Activated CD4-positive, alpha-beta T cell treated with anti-CD3 and anti-CD28 coated beads for 36 hours (primary cell): ENCODE measurements around the gene SDK2. TPM values are rescaled to one million over a fixed set of nuclear protein-coding genes. Genes with fewer than 3 reads are reported as not detected.

Source experiments
- ATAC-seq: fragments of 200-7000 bp; cut with Tn5 transposase; one replicate; pipeline ENCODE4 v1.10.0; 2021; ENCODE audit warnings: mild to moderate bottlenecking, moderate library complexity
- CTCF ChIA-PET: fragments of 350-600 bp; sonication (Branson Sonifier 250); formaldehyde crosslinking; loops from one replicate; lab custom pipeline; 2021; ENCODE audit warnings: antibody characterized with exemption; lab: Charles Lee
- POLR2A ChIA-PET: fragments of 350-600 bp; sonication (Branson Sonifier 250); formaldehyde crosslinking; loops from one replicate; lab custom pipeline; 2021; ENCODE audit warnings: antibody characterized with exemption, inconsistent platforms; lab: Charles Lee
- DNase-seq: peaks from one replicate; pipeline ENCODE4 v3.0.0-alpha.2; 2020
- H3K27ac Mint-ChIP-seq: one replicate; pipeline ENCODE4 v1.8.0; 2021; ENCODE audit warnings: mixed read lengths
- H3K27me3 Mint-ChIP-seq: one replicate; pipeline ENCODE4 v1.8.0; 2021; ENCODE audit warnings: mixed read lengths
- H3K36me3 Mint-ChIP-seq: one replicate; pipeline ENCODE4 v1.8.0; 2021; ENCODE audit warnings: low read depth, mixed read lengths
- H3K4me1 Mint-ChIP-seq: one replicate; pipeline ENCODE4 v1.8.0; 2021; ENCODE audit warnings: mixed read lengths
- H3K4me3 Mint-ChIP-seq: one replicate; pipeline ENCODE4 v1.8.0; 2021; ENCODE audit warnings: mild to moderate bottlenecking, moderate library complexity, mixed read lengths
- H3K9me3 Mint-ChIP-seq: one replicate; pipeline ENCODE4 v1.8.0; 2021; ENCODE audit warnings: low read depth, mixed read lengths
- intact Hi-C, 2 experiments: fragments of 100-400 bp; cut with DNase I in 1 of 2; cut with micrococcal nuclease in 1 of 2; formaldehyde crosslinking; loops; one replicate each; pipeline versions ENCODE4 v1.14.2 to v1.15.1; 2022 to 2024; cut with DNase I, micrococcal nuclease
- total RNA-seq, 2 experiments: library from RNA; stranded (reverse); gene quantifications; one replicate each; pipeline ENCODE4 v1.2.3, GENCODE V29; 2021

The SDK2 gene
- total RNA-seq, 2 experiments from 2014 or later = 0.23 to 0.27 TPM

- ChIA-PET CTCF (interaction anchor here (0.6 to 1.2 kb wide), 2 partner anchors 34 to 55 kb away, joined by 3 read pairs; no protein-coding TSS in a partner anchor), POLR2A (no interaction called here)
- peaks cover 13% of the 10 kb centered on the region for H3K9me3 Mint-ChIP-seq
- no peak overlapping the region for H3K4me3 Mint-ChIP-seq
- intact Hi-C loops = no loop called here
- H3K36me3 Mint-ChIP-seq = no peaks in the 10 kb centered on the region
- peaks cover 6% of the 10 kb centered on the region for H3K27me3 Mint-ChIP-seq
- H3K27ac Mint-ChIP-seq = no peak overlapping the region
- ATAC-seq = no peak
- H3K4me1 Mint-ChIP-seq = no peaks in the 10 kb centered on the region
- no peak for DNase-seq
These were observed 6.5 kb upstream of the SDK2 start for GRCh38 chr17:73650617-73651200.

DNA sequence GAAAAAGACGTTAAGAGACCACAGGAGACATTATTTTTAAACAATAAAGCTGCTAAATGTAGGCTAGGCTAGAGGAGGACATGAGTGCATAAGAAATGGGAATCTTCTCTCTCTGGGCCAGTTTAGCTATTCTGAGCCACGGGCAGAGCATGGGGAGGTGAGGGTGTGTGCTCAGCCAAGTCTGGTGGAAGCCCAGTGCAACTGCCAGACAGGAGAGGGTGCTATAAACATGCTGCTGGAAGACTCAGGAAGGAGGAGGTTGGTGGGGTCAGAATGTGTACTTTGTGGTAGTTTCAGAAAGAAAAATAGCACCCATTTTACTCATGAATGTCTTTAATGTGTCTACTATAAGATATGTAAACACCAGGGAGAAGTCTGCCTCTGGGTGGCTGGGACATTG, 5.9 kb upstream of the SDK2 start:
- Mint-ChIP-seq H3K4me3 (no peak overlapping the region), H3K36me3 (no peaks in the 10 kb centered on the region), H3K27ac (no peak overlapping the region), H3K27me3 (peaks cover 6% of the 10 kb centered on the region), H3K4me1 (no peaks in the 10 kb centered on the region), H3K9me3 (peaks cover 13% of the 10 kb centered on the region)
- DNase-seq (peak; percentile 25), ATAC-seq (peak; percentile 44)
- intact Hi-C loops = no loop called here
- CTCF ChIA-PET = interaction anchor here (0.8 to 0.9 kb wide), 2 partner anchors 18 to 349 kb away, joined by 3 read pairs; no protein-coding TSS in a partner anchor
- POLR2A ChIA-PET = no interaction called here

- ChIA-PET CTCF (interaction anchor here (0.8 to 0.9 kb wide), 2 partner anchors 16 to 350 kb away, joined by 3 read pairs; no protein-coding TSS in a partner anchor), POLR2A (no interaction called here)
- DNase-seq = no peak
- intact Hi-C loops = loop anchor here (5.0 to 10.0 kb wide), 4 partner anchors 58 to 528 kb away; no protein-coding TSS in a partner anchor
- H3K4me1 Mint-ChIP-seq = no peaks in the 10 kb centered on the region
- H3K27me3 Mint-ChIP-seq = peaks cover 8% of the 10 kb centered on the region
- peaks cover 4% of the 10 kb centered on the region for H3K9me3 Mint-ChIP-seq
- no peak for ATAC-seq
- no peak overlapping the region for H3K4me3 Mint-ChIP-seq
- H3K27ac Mint-ChIP-seq = no peak overlapping the region
- no peaks in the 10 kb centered on the region for H3K36me3 Mint-ChIP-seq
These were observed 4.7 kb upstream of the SDK2 start for GRCh38 chr17:73648974-73649373.

DNA sequence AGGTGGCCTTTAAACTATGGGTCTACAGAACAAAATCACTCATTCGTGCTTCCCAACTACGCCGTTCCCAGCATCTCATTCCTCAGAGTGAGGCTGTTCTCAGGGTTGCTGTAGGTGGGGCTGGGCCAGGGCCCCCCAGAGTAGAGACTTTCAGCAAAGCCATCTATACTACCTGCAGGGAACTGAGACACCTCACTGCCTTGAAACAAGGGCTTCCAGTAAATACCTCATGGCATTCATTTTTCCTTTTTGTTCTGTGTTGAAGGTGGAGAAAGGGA, 4.2 kb upstream of the SDK2 start:
- Mint-ChIP-seq H3K36me3 (no peaks in the 10 kb centered on the region), H3K27ac (no peak overlapping the region), H3K27me3 (peaks cover 9% of the 10 kb centered on the region), H3K4me3 (no peak overlapping the region), H3K9me3 (peaks cover 2% of the 10 kb centered on the region), H3K4me1 (no peaks in the 10 kb centered on the region)
- POLR2A ChIA-PET = no interaction called here
- CTCF ChIA-PET = no interaction called here
- intact Hi-C loops = loop anchor here (5.0 to 10.0 kb wide), 4 partner anchors 59 to 529 kb away; no protein-coding TSS in a partner anchor
- no peak for DNase-seq
- ATAC-seq = no peak

GRCh38 chr17:73647772-73648542, 3.7 kb upstream of the SDK2 start:
- H3K27me3 Mint-ChIP-seq = peaks cover 9% of the 10 kb centered on the region

GRCh38 chr17:73647301-73647695, 3.1 kb upstream of the SDK2 start:
- ChIA-PET POLR2A (interaction anchor here (0.7 kb wide), 1 partner anchor 567 kb away, joined by 3 read pairs; no protein-coding TSS in a partner anchor), CTCF (interaction anchor here (2.0 kb wide), 1 partner anchor 350 kb away, joined by 6 read pairs; no protein-coding TSS in a partner anchor)
- intact Hi-C loops = loop anchor here (5.0 to 10.0 kb wide), 4 partner anchors 60 to 530 kb away; no protein-coding TSS in a partner anchor
- peaks cover 9% of the 10 kb centered on the region for H3K27me3 Mint-ChIP-seq
- DNase-seq = no peak
- H3K27ac Mint-ChIP-seq = no peak overlapping the region
- ATAC-seq = no peak
- H3K4me3 Mint-ChIP-seq = no peak overlapping the region
- no peaks in the 10 kb centered on the region for H3K36me3 Mint-ChIP-seq
- peaks cover 5% of the 10 kb centered on the region for H3K4me1 Mint-ChIP-seq
- no peaks in the 10 kb centered on the region for H3K9me3 Mint-ChIP-seq

More at GRCh38 chr17:73647772-73648542, 3.7 kb upstream of the SDK2 start:
- ChIA-PET POLR2A (no interaction called here), CTCF (no interaction called here)
- no peaks in the 10 kb centered on the region for H3K36me3 Mint-ChIP-seq
- no peak for ATAC-seq
- no peak for DNase-seq
- H3K4me3 Mint-ChIP-seq = no peak overlapping the region
- H3K9me3 Mint-ChIP-seq = no peaks in the 10 kb centered on the region
- intact Hi-C loops = loop anchor here (5.0 to 10.0 kb wide), 4 partner anchors 59 to 529 kb away; no protein-coding TSS in a partner anchor
- H3K4me1 Mint-ChIP-seq = peaks cover 1% of the 10 kb centered on the region
- no peak overlapping the region for H3K27ac Mint-ChIP-seq

- DNase-seq (peak; percentile 45), ATAC-seq (no peak)
- peaks cover 12% of the 10 kb centered on the region for H3K4me1 Mint-ChIP-seq
- intact Hi-C loops = loop anchor here (5.0 to 10.0 kb wide), 4 partner anchors 61 to 531 kb away; no protein-coding TSS in a partner anchor
- peaks cover 10% of the 10 kb centered on the region for H3K27me3 Mint-ChIP-seq
- ChIA-PET CTCF (interaction anchor here (0.6 to 2.0 kb wide), 6 partner anchors 64 to 406 kb away, joined by 3 to 6 read pairs (median 4); no protein-coding TSS in a partner anchor), POLR2A (interaction anchor here (0.7 kb wide), 1 partner anchor 566 kb away, joined by 3 read pairs; no protein-coding TSS in a partner anchor)
- no peak overlapping the region for H3K27ac Mint-ChIP-seq
- no peak overlapping the region for H3K4me3 Mint-ChIP-seq
- H3K9me3 Mint-ChIP-seq = no peaks in the 10 kb centered on the region
- H3K36me3 Mint-ChIP-seq = no peaks in the 10 kb centered on the region
These were observed 2.4 kb upstream of the SDK2 start for GRCh38 chr17:73646409-73647300.

DNA sequence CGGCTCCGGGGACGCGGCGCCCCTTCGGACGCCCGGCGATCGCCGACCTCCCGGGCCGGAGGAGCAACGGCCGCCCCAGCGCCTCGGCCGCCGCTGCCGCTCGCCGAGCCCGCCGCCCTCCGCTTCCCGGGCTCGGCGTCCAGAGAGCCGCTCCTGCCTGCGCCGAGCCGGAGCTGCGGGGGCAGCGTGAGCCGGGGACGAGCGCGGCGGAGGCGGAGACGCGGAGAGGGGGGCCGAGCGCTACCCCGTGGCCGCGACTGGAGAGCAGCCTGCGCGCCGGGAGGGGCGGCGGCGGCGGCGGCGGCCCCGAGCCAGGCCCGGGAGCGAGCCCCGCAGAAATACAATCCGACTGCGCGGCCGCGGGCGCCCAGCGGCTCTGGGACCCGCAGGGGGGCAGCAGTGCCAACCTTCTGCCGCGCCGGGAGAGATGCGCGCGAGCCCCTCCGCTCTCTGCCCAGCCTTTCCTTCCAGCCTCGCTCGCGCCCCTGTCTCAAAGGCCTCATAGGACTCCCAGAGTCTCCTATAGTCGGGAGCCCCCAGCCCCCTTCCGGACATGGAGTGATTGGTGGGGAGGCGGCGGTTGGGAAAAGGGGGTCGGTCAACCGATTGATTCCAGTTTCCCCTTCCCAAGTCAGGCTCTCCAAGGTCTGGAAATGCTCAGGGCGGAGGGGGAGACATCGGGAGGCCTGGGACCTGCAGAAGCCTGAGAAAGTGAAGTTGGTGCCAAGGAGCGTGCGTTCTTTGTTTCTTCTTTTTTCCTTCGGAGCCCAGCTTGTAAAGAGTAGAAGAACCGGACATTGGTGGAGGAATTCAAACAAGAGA, 1.0 kb upstream of the SDK2 start:
- peaks cover 14% of the 10 kb centered on the region for H3K4me1 Mint-ChIP-seq
- ChIA-PET CTCF (interaction anchor here (0.5 to 2.0 kb wide), 8 partner anchors 13 to 352 kb away, joined by 3 to 6 read pairs (median 3); no protein-coding TSS in a partner anchor), POLR2A (no interaction called here)
- no peaks in the 10 kb centered on the region for H3K9me3 Mint-ChIP-seq
- ATAC-seq (peak; percentile 54), DNase-seq (peak; percentile 66)
- H3K4me3 Mint-ChIP-seq = peak overlapping the region; percentile 32
- peaks cover 12% of the 10 kb centered on the region for H3K27me3 Mint-ChIP-seq
- intact Hi-C loops = loop anchor here (1.0 to 10.0 kb wide), 6 partner anchors 62 to 532 kb away; no protein-coding TSS in a partner anchor
- H3K27ac Mint-ChIP-seq = no peak overlapping the region
- no peaks in the 10 kb centered on the region for H3K36me3 Mint-ChIP-seq

DNA sequence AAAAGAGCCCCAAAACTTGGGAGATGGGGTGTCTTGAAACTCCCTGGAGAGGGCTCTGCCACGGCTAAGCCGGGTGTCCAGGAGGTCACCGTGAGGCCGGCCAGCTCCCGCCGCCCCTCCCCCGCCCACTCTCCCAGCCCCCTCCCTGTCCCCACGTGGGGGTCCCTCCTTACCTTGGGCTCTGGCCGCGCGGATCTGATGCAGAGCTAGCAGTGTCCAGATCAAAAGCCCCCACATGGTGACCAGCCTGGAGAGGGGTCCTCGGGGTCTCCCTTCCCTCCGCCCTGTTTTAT, 447 bp downstream of the SDK2 start:
- ChIA-PET CTCF (interaction anchor here (0.6 kb wide), 1 partner anchor 66 kb away, joined by 3 read pairs; no protein-coding TSS in a partner anchor), POLR2A (no interaction called here)
- Mint-ChIP-seq H3K4me1 (peaks cover 14% of the 10 kb centered on the region), H3K4me3 (peak overlapping the region; percentile 70), H3K9me3 (no peaks in the 10 kb centered on the region), H3K36me3 (no peaks in the 10 kb centered on the region), H3K27ac (no peak overlapping the region), H3K27me3 (peaks cover 12% of the 10 kb centered on the region)
- intact Hi-C loops = loop anchor here (2.0 to 10.0 kb wide), 3 partner anchors 67 to 311 kb away; no protein-coding TSS in a partner anchor
- ATAC-seq = no peak
- no peak for DNase-seq
